Liver (tissue), 9 donors: ENCODE results near the gene PITRM1. TPM values are rescaled to one million over a fixed set of nuclear protein-coding genes. Genes with fewer than 3 reads are reported as not detected.

Source experiments
- DNase-seq: peaks from one replicate; pipeline ENCODE4 v3.0.0-alpha.2; 2017; ENCODE audit warnings: low spot score
- H3K27ac ChIP-seq, 2 donors: one replicate each; pipeline ENCODE4 v1.7.0; 2013; ENCODE audit warnings: inconsistent platforms in 2 of 2, low read length in 2 of 2, control low read depth in 1 of 2, low read depth in 1 of 2, mild to moderate bottlenecking in 1 of 2
- H3K27me3 ChIP-seq, 4 donors: one replicate each; pipeline versions ENCODE4 v1.6.1 to v1.7.0; 2013; ENCODE audit warnings: low read length in 3 of 4, inconsistent platforms in 1 of 4, mild to moderate bottlenecking in 1 of 4, moderate library complexity in 1 of 4; ENCODE audit not compliant: control insufficient read depth in 4 of 4, insufficient read depth in 4 of 4
- H3K36me3 ChIP-seq, 4 donors: one replicate each; pipeline versions ENCODE4 v1.6.1 to v1.7.0; 2013; ENCODE audit warnings: low read length in 3 of 4, mild to moderate bottlenecking in 3 of 4, low read depth in 1 of 4, moderate library complexity in 1 of 4; ENCODE audit not compliant: control insufficient read depth in 4 of 4, insufficient read depth in 3 of 4
- H3K4me1 ChIP-seq, 4 donors: one replicate each; pipeline versions ENCODE4 v1.6.1 to v1.7.0; 2013; ENCODE audit warnings: low read length in 3 of 4, mild to moderate bottlenecking in 3 of 4, moderate library complexity in 1 of 4; ENCODE audit not compliant: control insufficient read depth in 4 of 4, insufficient read depth in 4 of 4
- H3K4me3 ChIP-seq, 3 donors: one replicate each; pipeline versions ENCODE4 v1.6.1 to v1.7.0; 2013; ENCODE audit warnings: low read length in 3 of 3, control low read depth in 1 of 3, low read depth in 1 of 3, mild to moderate bottlenecking in 1 of 3
- H3K9ac ChIP-seq, 2 donors: one replicate each; pipeline ENCODE4 v1.7.0; 2013; ENCODE audit warnings: low read length in 2 of 2, mild to moderate bottlenecking in 2 of 2, moderate library complexity in 2 of 2, control low read depth in 1 of 2, low read depth in 1 of 2
- H3K9me3 ChIP-seq, 4 donors: one replicate each; pipeline versions ENCODE4 v1.6.1 to v1.7.0; 2013; ENCODE audit warnings: low read length in 3 of 4; ENCODE audit not compliant: control insufficient read depth in 4 of 4
- EGR1 ChIP-seq, 2 donors: IDR thresholded peaks; 2 replicates each; pipeline ENCODE4 v1.6.1; 2016 to 2018; ENCODE audit warnings: antibody characterized with exemption in 2 of 2, low read depth in 2 of 2
- FOXA1 ChIP-seq: IDR thresholded peaks from 2 replicates; pipeline ENCODE4 v1.6.1; 2016; ENCODE audit warnings: antibody characterized with exemption
- FOXA2 ChIP-seq: IDR thresholded peaks from 2 replicates; pipeline ENCODE4 v1.6.1; 2016; ENCODE audit warnings: antibody characterized with exemption
- GABPA ChIP-seq, 2 donors: IDR thresholded peaks in 1 of 2; conservative IDR thresholded peaks in 1 of 2; 2 replicates each; pipeline ENCODE4 v1.6.1; 2016; ENCODE audit warnings: antibody characterized with exemption in 2 of 2, mild to moderate bottlenecking in 1 of 2, moderate library complexity in 1 of 2
- HNF4A ChIP-seq, 2 donors: conservative IDR thresholded peaks; 2 replicates each; pipeline ENCODE4 v1.6.1; 2016; ENCODE audit warnings: antibody characterized with exemption in 2 of 2, mild to moderate bottlenecking in 2 of 2
- HNF4G ChIP-seq: IDR thresholded peaks from 2 replicates; pipeline ENCODE4 v1.6.1; 2016; ENCODE audit warnings: antibody characterized with exemption
- JUND ChIP-seq, 2 donors: IDR thresholded peaks; 2 replicates each; pipeline ENCODE4 v1.6.1; 2016; ENCODE audit warnings: antibody characterized with exemption in 2 of 2
- NR2F2 ChIP-seq: IDR thresholded peaks from 2 replicates; pipeline ENCODE4 v1.6.1; 2016; ENCODE audit warnings: antibody characterized with exemption
- RAD21 ChIP-seq, 2 donors: IDR thresholded peaks; 2 replicates each; pipeline ENCODE4 v1.6.1; 2016; ENCODE audit warnings: antibody characterized with exemption in 2 of 2, mild to moderate bottlenecking in 2 of 2
- RXRA ChIP-seq, 2 donors: IDR thresholded peaks; 2 replicates each; pipeline ENCODE4 v1.6.1; 2017 to 2018; ENCODE audit warnings: antibody characterized with exemption in 2 of 2, mild to moderate bottlenecking in 1 of 2
- SP1 ChIP-seq: IDR thresholded peaks from 2 replicates; pipeline ENCODE4 v1.6.1; 2018; ENCODE audit warnings: antibody characterized with exemption, mild to moderate bottlenecking
- TAF1 ChIP-seq: conservative IDR thresholded peaks from 2 replicates; pipeline ENCODE4 v1.6.1; 2016; ENCODE audit warnings: antibody characterized with exemption, mild to moderate bottlenecking
- YY1 ChIP-seq: IDR thresholded peaks from 2 replicates; pipeline ENCODE4 v1.6.1; 2016; ENCODE audit warnings: antibody characterized with exemption, mild to moderate bottlenecking
- ZBTB33 ChIP-seq: IDR thresholded peaks from 2 replicates; pipeline ENCODE4 v1.6.1; 2016; ENCODE audit warnings: antibody characterized with exemption
- WGBS: extraction: QIAGEN DNeasy Blood & Tissue Kit; methylation state at CpG from one replicate; pipeline ENCODE4 v1.1.7; 2013; 5-methylcytosine and 5-hydroxymethylcytosine counted together
- polyA plus RNA-seq, 2 donors: library from polyadenylated mRNA; stranded (reverse) in 1 of 2; unstranded in 1 of 2; fragments of 200-250 nt in 1 of 2; fragments of >200 nt in 1 of 2; fragmentation: Nextera tagmentation in 1 of 2; extraction: Ambion mirVana in 1 of 2; gene quantifications; one replicate each; pipeline versions ENCODE4 v1.2.1 to v1.2.3, GENCODE V29; 2013 to 2015
- total RNA-seq, 2 donors: library from RNA; depleted of rRNA; stranded (reverse); fragments of >200 nt; gene quantifications; one replicate each; pipeline ENCODE4 v1.2.3, GENCODE V29; 2014
- TF ChIP-seq, protein P1 (sequence below): IDR thresholded peaks from 2 replicates; pipeline ENCODE4 v1.6.1; 2016; ENCODE audit warnings: antibody characterized with exemption
- TF ChIP-seq, protein P2 (sequence below): fragments of 150-350 bp; IDR thresholded peaks from 2 replicates; pipeline ENCODE4 v1.5.1; 2017; ENCODE audit warnings: improper control_type of control experiment, low read depth, low read length; ENCODE audit not compliant: missing input control
- TF ChIP-seq, protein P3 (sequence below): IDR thresholded peaks from 2 replicates; pipeline ENCODE4 v1.6.1; 2016; ENCODE audit warnings: antibody characterized with exemption
- TF ChIP-seq, protein P4 (sequence below): IDR thresholded peaks from 2 replicates; pipeline ENCODE4 v1.6.1; 2016; ENCODE audit warnings: antibody characterized with exemption, mild to moderate bottlenecking
- donor health status: healthy.
- donor health status: healthy.
- donor health status: healthy.
- donor health status: healthy.
- donor health status: healthy.

Gene PITRM1
- total and polyA plus RNA-seq, 4 donors = 21.1 to 43.1 (median 27.7) TPM

DNA sequence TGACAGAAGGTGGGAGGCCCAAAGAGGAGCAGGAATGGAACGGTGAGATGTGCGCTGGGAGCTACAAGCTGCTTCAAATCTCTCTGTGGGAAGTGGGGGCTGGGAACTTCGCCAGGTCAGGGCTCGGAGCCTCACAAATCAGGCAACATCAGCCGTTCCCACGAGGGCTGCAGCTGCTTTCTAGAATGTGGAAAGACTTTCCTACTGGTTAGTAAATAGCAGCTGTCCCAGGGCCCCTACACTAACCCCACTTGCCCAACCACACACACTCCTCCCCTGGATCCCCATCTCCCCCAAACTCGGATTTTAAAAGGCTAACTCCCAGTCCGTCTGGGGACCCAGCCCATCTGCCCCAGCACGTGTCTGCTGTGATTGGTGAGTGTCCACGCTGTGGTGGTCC lies 40.6 kb upstream of the PITRM1 start:
- WGBS = 56% methylated on average over 10 of the region's 10 CpGs
- no peaks in the 10 kb centered on the region for H3K4me1 ChIP-seq
- H3K4me3 ChIP-seq = no peak overlapping the region
- no peaks in the 10 kb centered on the region for H3K9me3 ChIP-seq
- peaks cover 0 to 4% (median 1%) of the 10 kb centered on the region in 4 donors for H3K27me3 ChIP-seq
- no peak overlapping the region for H3K27ac ChIP-seq
- no peak for DNase-seq
- no peaks in the 10 kb centered on the region for H3K36me3 ChIP-seq
- TF ChIP-seq SP1 (no peak), RXRA (IDR thresholded peaks at IDR 0.05) (no peak), TAF1 (no peak), RAD21 (IDR thresholded peaks at IDR 0.05) (no peak), FOXA1 (no peak), YY1 (no peak), FOXA2 (no peak), ZBTB33 (no peak), GABPA (IDR thresholded peaks at IDR 0.05 in 1 of 2, conservative IDR thresholded peaks at IDR 0.05 in 1 of 2) (no peak), JUND (IDR thresholded peaks at IDR 0.05) (no peak), HNF4G (no peak), HNF4A (conservative IDR thresholded peaks at IDR 0.05) (no peak), EGR1 (IDR thresholded peaks at IDR 0.05; ENCODE audit: low read depth in 2 of 2) (no peak), NR2F2 (no peak)
- TF ChIP-seq, protein P1, sequence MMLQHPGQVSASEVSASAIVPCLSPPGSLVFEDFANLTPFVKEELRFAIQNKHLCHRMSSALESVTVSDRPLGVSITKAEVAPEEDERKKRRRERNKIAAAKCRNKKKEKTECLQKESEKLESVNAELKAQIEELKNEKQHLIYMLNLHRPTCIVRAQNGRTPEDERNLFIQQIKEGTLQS = no peak
- TF ChIP-seq, protein P2, sequence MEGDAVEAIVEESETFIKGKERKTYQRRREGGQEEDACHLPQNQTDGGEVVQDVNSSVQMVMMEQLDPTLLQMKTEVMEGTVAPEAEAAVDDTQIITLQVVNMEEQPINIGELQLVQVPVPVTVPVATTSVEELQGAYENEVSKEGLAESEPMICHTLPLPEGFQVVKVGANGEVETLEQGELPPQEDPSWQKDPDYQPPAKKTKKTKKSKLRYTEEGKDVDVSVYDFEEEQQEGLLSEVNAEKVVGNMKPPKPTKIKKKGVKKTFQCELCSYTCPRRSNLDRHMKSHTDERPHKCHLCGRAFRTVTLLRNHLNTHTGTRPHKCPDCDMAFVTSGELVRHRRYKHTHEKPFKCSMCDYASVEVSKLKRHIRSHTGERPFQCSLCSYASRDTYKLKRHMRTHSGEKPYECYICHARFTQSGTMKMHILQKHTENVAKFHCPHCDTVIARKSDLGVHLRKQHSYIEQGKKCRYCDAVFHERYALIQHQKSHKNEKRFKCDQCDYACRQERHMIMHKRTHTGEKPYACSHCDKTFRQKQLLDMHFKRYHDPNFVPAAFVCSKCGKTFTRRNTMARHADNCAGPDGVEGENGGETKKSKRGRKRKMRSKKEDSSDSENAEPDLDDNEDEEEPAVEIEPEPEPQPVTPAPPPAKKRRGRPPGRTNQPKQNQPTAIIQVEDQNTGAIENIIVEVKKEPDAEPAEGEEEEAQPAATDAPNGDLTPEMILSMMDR = no peak
- TF ChIP-seq, protein P3, sequence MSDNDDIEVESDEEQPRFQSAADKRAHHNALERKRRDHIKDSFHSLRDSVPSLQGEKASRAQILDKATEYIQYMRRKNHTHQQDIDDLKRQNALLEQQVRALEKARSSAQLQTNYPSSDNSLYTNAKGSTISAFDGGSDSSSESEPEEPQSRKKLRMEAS = no peak
- TF ChIP-seq, protein P4, sequence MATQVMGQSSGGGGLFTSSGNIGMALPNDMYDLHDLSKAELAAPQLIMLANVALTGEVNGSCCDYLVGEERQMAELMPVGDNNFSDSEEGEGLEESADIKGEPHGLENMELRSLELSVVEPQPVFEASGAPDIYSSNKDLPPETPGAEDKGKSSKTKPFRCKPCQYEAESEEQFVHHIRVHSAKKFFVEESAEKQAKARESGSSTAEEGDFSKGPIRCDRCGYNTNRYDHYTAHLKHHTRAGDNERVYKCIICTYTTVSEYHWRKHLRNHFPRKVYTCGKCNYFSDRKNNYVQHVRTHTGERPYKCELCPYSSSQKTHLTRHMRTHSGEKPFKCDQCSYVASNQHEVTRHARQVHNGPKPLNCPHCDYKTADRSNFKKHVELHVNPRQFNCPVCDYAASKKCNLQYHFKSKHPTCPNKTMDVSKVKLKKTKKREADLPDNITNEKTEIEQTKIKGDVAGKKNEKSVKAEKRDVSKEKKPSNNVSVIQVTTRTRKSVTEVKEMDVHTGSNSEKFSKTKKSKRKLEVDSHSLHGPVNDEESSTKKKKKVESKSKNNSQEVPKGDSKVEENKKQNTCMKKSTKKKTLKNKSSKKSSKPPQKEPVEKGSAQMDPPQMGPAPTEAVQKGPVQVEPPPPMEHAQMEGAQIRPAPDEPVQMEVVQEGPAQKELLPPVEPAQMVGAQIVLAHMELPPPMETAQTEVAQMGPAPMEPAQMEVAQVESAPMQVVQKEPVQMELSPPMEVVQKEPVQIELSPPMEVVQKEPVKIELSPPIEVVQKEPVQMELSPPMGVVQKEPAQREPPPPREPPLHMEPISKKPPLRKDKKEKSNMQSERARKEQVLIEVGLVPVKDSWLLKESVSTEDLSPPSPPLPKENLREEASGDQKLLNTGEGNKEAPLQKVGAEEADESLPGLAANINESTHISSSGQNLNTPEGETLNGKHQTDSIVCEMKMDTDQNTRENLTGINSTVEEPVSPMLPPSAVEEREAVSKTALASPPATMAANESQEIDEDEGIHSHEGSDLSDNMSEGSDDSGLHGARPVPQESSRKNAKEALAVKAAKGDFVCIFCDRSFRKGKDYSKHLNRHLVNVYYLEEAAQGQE = no peak
- H3K9ac ChIP-seq = no peak overlapping the region
